ENCODE data around the gene PID1.
"Not testable (repeated sequence)": the region's sequence is repeated elsewhere in the genome, so short reads cannot be mapped to it uniquely, and the experiment has no call there.

PID1 gene

GRCh38 chr2:229206548-229206947 lies 64.5 kb downstream of the PID1 start:
- DNase-seq, result no peak

- no peak for DNase-seq
These were observed 65.4 kb downstream of the PID1 start for GRCh38 chr2:229205704-229206103.

GRCh38 chr2:229202646-229203045 lies 68.4 kb downstream of the PID1 start:
- DNase-seq, result no peak

- no peak for DNase-seq
These were observed 69.6 kb downstream of the PID1 start for GRCh38 chr2:229201521-229201920.

GRCh38 chr2:229199267-229199666 lies 71.8 kb downstream of the PID1 start:
- no peak for DNase-seq

GRCh38 chr2:229196448-229196847 lies 74.6 kb downstream of the PID1 start:
- DNase-seq, result no peak

GRCh38 chr2:229195346-229195947 lies 75.6 kb downstream of the PID1 start:
- DNase-seq, result no peak

GRCh38 chr2:229193281-229193680 lies 77.8 kb downstream of the PID1 start:
- no peak for DNase-seq

GRCh38 chr2:229191413-229191812 lies 79.7 kb downstream of the PID1 start:
- DNase-seq, result no peak

- DNase-seq, result not testable (repeated sequence)
These were observed 84.0 kb downstream of the PID1 start for GRCh38 chr2:229187123-229187522.

- no peak for DNase-seq
These were observed 89.4 kb downstream of the PID1 start for GRCh38 chr2:229181641-229182040.

GRCh38 chr2:229180658-229181057 lies 90.4 kb downstream of the PID1 start:
- no peak for DNase-seq

GRCh38 chr2:229179628-229180027 lies 91.5 kb downstream of the PID1 start:
- no peak for DNase-seq

- no peak for DNase-seq
These were observed 92.4 kb downstream of the PID1 start for GRCh38 chr2:229178706-229179105.

- DNase-seq, result no peak
These were observed 93.0 kb downstream of the PID1 start for GRCh38 chr2:229178117-229178516.

- DNase-seq, result no peak
These were observed 95.0 kb downstream of the PID1 start for GRCh38 chr2:229176136-229176535.

GRCh38 chr2:229175497-229175863 lies 95.6 kb downstream of the PID1 start:
- no peak for DNase-seq

GRCh38 chr2:229174794-229175496 lies 96.1 kb downstream of the PID1 start:
- no peak for DNase-seq

GRCh38 chr2:229173825-229174359 lies 97.2 kb downstream of the PID1 start:
- no peak for DNase-seq

GRCh38 chr2:229170916-229171315 lies 100.2 kb downstream of the PID1 start:
- no peak for DNase-seq

GRCh38 chr2:229170171-229170570 lies 100.9 kb downstream of the PID1 start:
- DNase-seq, result no peak

- DNase-seq, result no peak
These were observed 101.3 kb downstream of the PID1 start for GRCh38 chr2:229169751-229170150.

GRCh38 chr2:229164545-229165249 lies 106.4 kb downstream of the PID1 start:
- DNase-seq, result no peak

- no peak for DNase-seq
These were observed 107.2 kb downstream of the PID1 start for GRCh38 chr2:229163893-229164292.
